ENCODE data around the gene NAE1.

GRCh38 chr16:66869424-66869823 lies 38.6 kb upstream of the NAE1 start:
- TF ChIP-seq CTCF (IDR thresholded peaks at IDR 0.05) (no peak), POLR2AphosphoS5 (IDR thresholded peaks at IDR 0.05) (no peak), POLR2A (IDR thresholded peaks at IDR 0.05) (no peak), EP300 (IDR thresholded peaks at IDR 0.05) (no peak)
